Neutrophil (primary cell): Measurements from ENCODE around the gene RBMS3.

Source experiments
- H3K27ac ChIP-seq: fragments of 200-600 bp; sonication (generic); 2 replicates; pipeline ENCODE4 v1.5.1; 2016; ENCODE audit warnings: mild to moderate bottlenecking, moderate library complexity
- H3K27me3 ChIP-seq: fragments of 200-600 bp; sonication (generic); 2 replicates; pipeline ENCODE4 v1.6.0; 2016; ENCODE audit warnings: mild to moderate bottlenecking
- H3K36me3 ChIP-seq: fragments of 200-600 bp; sonication (generic); 2 replicates; pipeline ENCODE4 v1.5.1; 2017
- H3K4me1 ChIP-seq, 2 experiments: fragments of 200-600 bp in 1 of 2; sonication (generic) in 1 of 2; 1 replicate in 1 of 2; 2 replicates in 1 of 2; pipeline versions ENCODE4 v1.5.1 to v1.6.1; 2013 to 2016; ENCODE audit warnings: low read depth in 1 of 2, low read length in 1 of 2, mild to moderate bottlenecking in 1 of 2, moderate library complexity in 1 of 2; ENCODE audit not compliant: control insufficient read depth in 1 of 2, insufficient read depth in 1 of 2
- H3K4me3 ChIP-seq, 2 experiments: fragments of 200-600 bp in 1 of 2; sonication (generic) in 1 of 2; 1 replicate in 1 of 2; 2 replicates in 1 of 2; pipeline ENCODE4 v1.5.1; 2013 to 2016; ENCODE audit warnings: low read depth in 1 of 2, low read length in 1 of 2, mild to moderate bottlenecking in 1 of 2, moderate library complexity in 1 of 2
- H3K9me3 ChIP-seq: fragments of 200-600 bp; sonication (generic); 2 replicates; pipeline ENCODE4 v1.5.1; 2016
- TF ChIP-seq, protein P1 (sequence below): fragments of 200-600 bp; sonication (generic); IDR thresholded peaks from 2 replicates; pipeline ENCODE4 v1.5.1; 2016; ENCODE audit warnings: antibody characterized with exemption

RBMS3 gene

DNA sequence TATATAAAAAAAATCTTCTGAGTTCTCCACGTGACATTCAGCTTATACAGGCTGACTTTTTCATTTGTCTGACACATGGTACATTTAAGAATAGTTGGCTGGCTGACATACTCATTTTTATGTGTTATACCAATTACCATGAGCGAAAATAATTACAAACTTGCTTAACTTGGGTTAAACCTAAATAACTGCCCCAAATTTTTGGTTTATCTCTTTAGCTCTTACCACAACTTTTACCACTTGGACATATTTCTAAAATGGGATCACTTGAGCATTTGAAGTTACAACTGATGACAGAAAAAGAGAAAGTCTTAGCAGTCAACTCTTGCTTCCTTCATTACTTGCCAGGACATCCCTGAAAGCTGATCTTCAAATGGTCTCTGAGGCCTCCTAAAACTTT is 618.1 kb downstream of the RBMS3 start:
- Histone ChIP-seq H3K27ac (no peak overlapping the region), H3K36me3 (no peaks in the 10 kb centered on the region), H3K4me1 (no peaks in the 10 kb centered on the region), H3K4me3 (no peak overlapping the region), H3K9me3 (no peaks in the 10 kb centered on the region), H3K27me3 (no peaks in the 10 kb centered on the region)
- TF ChIP-seq, protein P1, sequence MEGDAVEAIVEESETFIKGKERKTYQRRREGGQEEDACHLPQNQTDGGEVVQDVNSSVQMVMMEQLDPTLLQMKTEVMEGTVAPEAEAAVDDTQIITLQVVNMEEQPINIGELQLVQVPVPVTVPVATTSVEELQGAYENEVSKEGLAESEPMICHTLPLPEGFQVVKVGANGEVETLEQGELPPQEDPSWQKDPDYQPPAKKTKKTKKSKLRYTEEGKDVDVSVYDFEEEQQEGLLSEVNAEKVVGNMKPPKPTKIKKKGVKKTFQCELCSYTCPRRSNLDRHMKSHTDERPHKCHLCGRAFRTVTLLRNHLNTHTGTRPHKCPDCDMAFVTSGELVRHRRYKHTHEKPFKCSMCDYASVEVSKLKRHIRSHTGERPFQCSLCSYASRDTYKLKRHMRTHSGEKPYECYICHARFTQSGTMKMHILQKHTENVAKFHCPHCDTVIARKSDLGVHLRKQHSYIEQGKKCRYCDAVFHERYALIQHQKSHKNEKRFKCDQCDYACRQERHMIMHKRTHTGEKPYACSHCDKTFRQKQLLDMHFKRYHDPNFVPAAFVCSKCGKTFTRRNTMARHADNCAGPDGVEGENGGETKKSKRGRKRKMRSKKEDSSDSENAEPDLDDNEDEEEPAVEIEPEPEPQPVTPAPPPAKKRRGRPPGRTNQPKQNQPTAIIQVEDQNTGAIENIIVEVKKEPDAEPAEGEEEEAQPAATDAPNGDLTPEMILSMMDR = no peak

DNA sequence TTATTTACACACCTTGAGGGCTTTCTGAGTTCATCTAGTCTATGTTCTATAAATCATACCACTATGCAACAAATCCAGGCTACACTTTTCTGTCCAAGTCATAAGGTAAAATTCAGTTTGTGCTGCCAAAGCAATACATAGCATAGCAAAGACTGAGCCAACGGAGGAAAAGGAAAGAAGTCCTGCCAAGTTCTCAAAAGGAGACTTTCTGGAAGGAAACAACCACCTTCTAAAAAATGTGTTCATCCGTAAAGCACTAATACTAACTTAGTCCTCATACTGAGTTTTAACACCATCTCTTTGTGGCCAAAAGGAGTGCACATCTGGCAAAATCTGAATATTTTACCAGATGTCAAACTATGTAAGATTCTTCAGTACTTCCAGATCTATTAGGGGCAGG is 620.2 kb downstream of the RBMS3 start:
- no peak overlapping the region for H3K27ac ChIP-seq
- no peak overlapping the region for H3K4me3 ChIP-seq
- TF ChIP-seq, protein P1 = no peak
- H3K27me3 ChIP-seq = no peaks in the 10 kb centered on the region
- H3K4me1 ChIP-seq = no peaks in the 10 kb centered on the region
- H3K9me3 ChIP-seq = no peaks in the 10 kb centered on the region
- H3K36me3 ChIP-seq = no peaks in the 10 kb centered on the region

DNA sequence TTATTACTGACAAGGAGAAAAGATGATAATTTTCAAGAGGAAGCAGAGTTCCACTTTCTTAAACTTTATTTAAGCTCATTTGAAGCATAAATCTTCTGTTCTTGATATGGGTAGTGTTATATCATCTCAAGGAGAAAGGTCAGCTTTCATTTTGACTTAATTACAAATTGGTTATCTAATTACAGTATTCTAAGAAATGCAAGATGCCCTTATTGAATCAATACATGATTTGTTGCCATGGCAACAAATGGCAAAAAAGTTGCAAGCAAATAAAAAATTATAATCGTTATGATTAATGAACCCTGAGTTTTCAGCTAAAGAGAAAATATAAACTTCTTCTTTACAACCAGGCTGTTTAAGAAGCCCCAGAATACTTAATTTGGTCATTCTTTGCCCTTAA is 622.7 kb downstream of the RBMS3 start:
- H3K27me3 ChIP-seq = no peaks in the 10 kb centered on the region
- no peaks in the 10 kb centered on the region for H3K36me3 ChIP-seq
- no peak overlapping the region for H3K4me3 ChIP-seq
- no peaks in the 10 kb centered on the region for H3K4me1 ChIP-seq
- TF ChIP-seq, protein P1 = no peak
- no peak overlapping the region for H3K27ac ChIP-seq
- no peaks in the 10 kb centered on the region for H3K9me3 ChIP-seq

DNA sequence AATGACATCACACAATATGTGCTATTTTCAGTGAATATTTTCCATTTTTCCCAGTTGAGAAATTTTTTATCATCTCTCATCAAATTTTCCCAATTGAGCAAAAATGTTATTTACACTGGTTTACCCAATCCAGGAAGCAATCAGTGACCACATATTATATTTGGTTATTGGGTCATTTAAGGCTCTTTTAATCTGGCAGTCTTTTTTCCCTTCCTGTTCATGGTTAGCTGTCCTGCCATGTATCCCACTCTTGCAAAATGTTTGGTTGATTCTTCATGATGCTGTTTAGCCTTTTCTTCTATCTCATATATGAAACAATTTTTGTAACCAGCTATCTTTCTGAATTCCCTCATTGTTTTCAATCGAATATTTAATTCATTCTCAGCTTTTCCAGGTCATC is 626.0 kb downstream of the RBMS3 start:
- H3K4me3 ChIP-seq = no peak overlapping the region
- TF ChIP-seq, protein P1 = no peak
- no peak overlapping the region for H3K27ac ChIP-seq
- no peaks in the 10 kb centered on the region for H3K4me1 ChIP-seq
- no peaks in the 10 kb centered on the region for H3K9me3 ChIP-seq
- H3K36me3 ChIP-seq = no peaks in the 10 kb centered on the region
- no peaks in the 10 kb centered on the region for H3K27me3 ChIP-seq

DNA sequence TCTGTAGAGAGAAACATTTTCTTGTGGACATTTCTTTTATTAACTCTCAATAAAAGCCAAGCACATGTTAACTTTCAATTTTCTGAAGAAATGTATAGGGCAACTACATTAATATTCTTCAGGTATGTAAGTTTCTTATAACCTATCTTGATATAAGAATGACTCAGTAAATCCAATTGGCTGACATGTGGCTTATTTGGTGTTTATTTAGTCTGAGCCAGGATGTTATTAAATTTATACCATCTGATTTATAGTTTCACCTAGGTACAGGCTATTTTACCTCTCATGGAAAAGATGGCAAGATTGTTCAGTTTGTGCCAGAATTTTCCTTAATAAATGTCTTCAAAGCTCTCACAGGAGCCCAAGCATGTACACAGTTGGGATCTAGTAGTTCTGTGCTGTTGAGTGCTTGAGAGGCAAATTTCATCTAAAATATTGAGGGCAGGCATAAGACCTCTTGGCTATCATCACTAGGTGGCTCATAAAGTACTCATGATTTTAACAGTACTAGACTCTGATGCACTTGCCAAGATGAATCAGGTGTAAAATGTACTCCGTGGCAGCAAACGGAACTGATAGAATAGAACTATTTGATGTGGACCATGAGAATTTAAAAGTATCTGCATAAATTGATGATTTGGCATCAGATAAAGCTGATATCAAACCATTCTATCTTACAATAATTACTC is 631.9 kb downstream of the RBMS3 start:
- H3K27me3 ChIP-seq = no peaks in the 10 kb centered on the region
- no peak overlapping the region for H3K27ac ChIP-seq
- H3K36me3 ChIP-seq = no peaks in the 10 kb centered on the region
- TF ChIP-seq, protein P1 = no peak
- H3K9me3 ChIP-seq = no peaks in the 10 kb centered on the region
- no peak overlapping the region for H3K4me3 ChIP-seq
- no peaks in the 10 kb centered on the region for H3K4me1 ChIP-seq
